NCI-H774 (cell line): ENCODE data around the gene PDE1A.
"Not testable (repeated sequence)": the region's sequence is repeated elsewhere in the genome, so short reads cannot be mapped to it uniquely, and the experiment has no call there.

Experiments
- DNase-seq: peaks from one replicate; lab custom pipeline; 2025; lab: John Stamatoyannopoulos, UW

PDE1A gene

GRCh38 chr2:182358601-182359000 lies 68.2 kb downstream of the PDE1A start:
- no peak for DNase-seq

- DNase-seq: no peak
These were observed 71.0 kb downstream of the PDE1A start for GRCh38 chr2:182355815-182356214.

GRCh38 chr2:182351427-182351826 lies 75.4 kb downstream of the PDE1A start:
- DNase-seq: no peak

- no peak for DNase-seq
These were observed 77.6 kb downstream of the PDE1A start for GRCh38 chr2:182349268-182349667.

GRCh38 chr2:182345384-182345783 lies 81.5 kb downstream of the PDE1A start:
- no peak for DNase-seq

GRCh38 chr2:182330451-182331305 lies 96.2 kb downstream of the PDE1A start:
- no peak for DNase-seq

GRCh38 chr2:182324665-182325064 lies 102.2 kb downstream of the PDE1A start:
- no peak for DNase-seq

- DNase-seq: no peak
These were observed 105.7 kb downstream of the PDE1A start for GRCh38 chr2:182321096-182321495.

- no peak for DNase-seq
These were observed 107.0 kb downstream of the PDE1A start for GRCh38 chr2:182319556-182320505.

- no peak for DNase-seq
These were observed 108.2 kb downstream of the PDE1A start for GRCh38 chr2:182318466-182319220.

GRCh38 chr2:182316950-182317349 lies 109.9 kb downstream of the PDE1A start:
- DNase-seq: no peak

- no peak for DNase-seq
These were observed 123.9 kb downstream of the PDE1A start for GRCh38 chr2:182302972-182303371.

- no peak for DNase-seq
These were observed 124.7 kb downstream of the PDE1A start for GRCh38 chr2:182302174-182302573.

GRCh38 chr2:182301093-182301492 lies 125.7 kb downstream of the PDE1A start:
- no peak for DNase-seq

- DNase-seq: no peak
These were observed 126.2 kb downstream of the PDE1A start for GRCh38 chr2:182300608-182301007.

- DNase-seq: no peak
These were observed 127.2 kb downstream of the PDE1A start for GRCh38 chr2:182299632-182300031.

GRCh38 chr2:182298456-182298855 lies 128.4 kb downstream of the PDE1A start:
- DNase-seq: no peak

- DNase-seq: no peak
These were observed 135.5 kb downstream of the PDE1A start for GRCh38 chr2:182291296-182291695.

GRCh38 chr2:182283512-182283911 lies 143.3 kb downstream of the PDE1A start:
- no peak for DNase-seq

- DNase-seq: no peak
These were observed 145.6 kb downstream of the PDE1A start for GRCh38 chr2:182281276-182281675.

GRCh38 chr2:182280118-182280517 lies 146.7 kb downstream of the PDE1A start:
- no peak for DNase-seq

- not testable (repeated sequence) for DNase-seq
These were observed 150.2 kb downstream of the PDE1A start for GRCh38 chr2:182276662-182277061.
